Measurements from ENCODE around the gene POLD1.

POLD1 gene

GRCh38 chr19:50418176-50419021, 34.3 kb downstream of the POLD1 start, which contains the start of gene SPIB:
Gene SPIB (plus strand): TSS chr19:50418938. CDS start chr19:50418963, 25 bp downstream.
- no peak for DNase-seq (ENCODE audit: low read depth)

GRCh38 chr19:50419022-50419579, 35.0 kb downstream of the POLD1 start:
- no peak for DNase-seq (ENCODE audit: low read depth)

- no peak for DNase-seq (ENCODE audit: low read depth)
Measured at GRCh38 chr19:50419580-50420035, 35.5 kb downstream of the POLD1 start.

- no peak for DNase-seq (ENCODE audit: low read depth)
Measured at GRCh38 chr19:50420127-50420526, 36.0 kb downstream of the POLD1 start.

GRCh38 chr19:50420808-50421207, 36.7 kb downstream of the POLD1 start:
- DNase-seq (ENCODE audit: low read depth), result no peak

- no peak for DNase-seq (ENCODE audit: low read depth)
Measured at GRCh38 chr19:50422397-50423278, 38.5 kb downstream of the POLD1 start.

- no peak for DNase-seq (ENCODE audit: low read depth)
Measured at GRCh38 chr19:50423279-50424113, 39.3 kb downstream of the POLD1 start.

GRCh38 chr19:50425581-50425980, 41.4 kb downstream of the POLD1 start:
- DNase-seq (ENCODE audit: low read depth), result no peak

GRCh38 chr19:50427318-50427925, 43.3 kb downstream of the POLD1 start:
- DNase-seq (ENCODE audit: low read depth), result no peak

GRCh38 chr19:50427997-50428425, 43.9 kb downstream of the POLD1 start:
- DNase-seq (ENCODE audit: low read depth), result no peak

GRCh38 chr19:50428772-50429463, 44.8 kb downstream of the POLD1 start:
- no peak for DNase-seq (ENCODE audit: low read depth)

GRCh38 chr19:50430888-50431342, 46.8 kb downstream of the POLD1 start:
- DNase-seq (ENCODE audit: low read depth), result no peak

GRCh38 chr19:50431343-50432220, 47.4 kb downstream of the POLD1 start:
- peak; percentile 80 for DNase-seq (ENCODE audit: low read depth)

- no peak for DNase-seq (ENCODE audit: low read depth)
Measured at GRCh38 chr19:50432221-50433028, 48.3 kb downstream of the POLD1 start, which contains the start of gene MYBPC2. Gene MYBPC2 (plus strand): TSS chr19:50432892. CDS start chr19:50432954, 62 bp downstream.

GRCh38 chr19:50433201-50434180, 49.3 kb downstream of the POLD1 start:
- no peak for DNase-seq (ENCODE audit: low read depth)

GRCh38 chr19:50434525-50434924, 50.4 kb downstream of the POLD1 start:
- no peak for DNase-seq (ENCODE audit: low read depth)

- DNase-seq (ENCODE audit: low read depth), result no peak
Measured at GRCh38 chr19:50435221-50435620, 51.1 kb downstream of the POLD1 start.

Measured in activated T-helper 9 cell treated with anti-CD3 and anti-CD28 coated beads, Interleukin-2, amount 50 U/mL, for 16 hours (primary cell).